IMR-90 (cell line): ENCODE measurements around the gene REV3L. TPM values are rescaled to one million over a fixed set of nuclear protein-coding genes. Genes with fewer than 3 reads are reported as not detected.

Experiments
- ATAC-seq: fragments of 200-7000 bp; cut with Tn5 transposase; 2 replicates; pipeline ENCODE4 v1.9.1; 2020; ENCODE audit warnings: low read depth, mild to moderate bottlenecking, moderate library complexity
- BruUV-seq: library from RNA; stranded (reverse); fragments of 400-500 nt; replicated peaks from 2 replicates; lab custom pipeline; 2021; lab: Mats Ljungman, UMichigan
- CTCF ChIA-PET: fragments of 300-600 bp; formaldehyde crosslinking; extraction: SDS; loops from one replicate; lab custom pipeline; 2021; ENCODE audit warnings: antibody characterized with exemption; lab: Yijun Ruan, JAX
- POLR2A ChIA-PET: fragments of 300-600 bp; sonication (Branson Sonifier 250); formaldehyde crosslinking; loops from one replicate; lab custom pipeline; 2022; ENCODE audit warnings: antibody characterized with exemption; ENCODE audit not compliant: unreplicated experiment; lab: Charles Lee
- DNase-seq: peaks from one replicate; pipeline ENCODE4 v3.0.0; 2013
- H2AFZ ChIP-seq: replicated peaks from 2 replicates; pipeline ENCODE3; 2013; ENCODE audit warnings: low read length, mild to moderate bottlenecking; ENCODE audit not compliant: poor library complexity
- H2AK5ac ChIP-seq: 2 replicates; pipeline ENCODE4 v1.6.1; 2013; ENCODE audit warnings: low read depth, low read length, inconsistent platforms
- H2AK9ac ChIP-seq: replicated peaks from 2 replicates; pipeline ENCODE3; 2013; ENCODE audit warnings: mild to moderate bottlenecking, low read depth, low read length, moderate library complexity; ENCODE audit not compliant: poor library complexity
- H2BK120ac ChIP-seq: 2 replicates; pipeline ENCODE4 v1.6.1; 2013; ENCODE audit warnings: low read depth, low read length, inconsistent platforms
- H2BK15ac ChIP-seq: 3 replicates; pipeline ENCODE4 v1.6.1; 2013; ENCODE audit warnings: low read depth, low read length, inconsistent platforms
- H2BK20ac ChIP-seq: 2 replicates; pipeline ENCODE4 v1.6.1; 2013; ENCODE audit warnings: low read depth, mild to moderate bottlenecking, inconsistent platforms, low read length, moderate library complexity
- H2BK5ac ChIP-seq: 2 replicates; pipeline ENCODE4 v1.6.1; 2013; ENCODE audit warnings: mild to moderate bottlenecking, low read depth, low read length, inconsistent platforms; ENCODE audit not compliant: poor library complexity, severe bottlenecking
- H3K14ac ChIP-seq: replicated peaks from 2 replicates; pipeline ENCODE4 v1.6.1; 2013; ENCODE audit warnings: low read depth, low read length, inconsistent platforms
- H3K18ac ChIP-seq: 2 replicates; pipeline ENCODE4 v1.6.1; 2013; ENCODE audit warnings: low read depth, low read length, control low read depth
- H3K23ac ChIP-seq: 2 replicates; pipeline ENCODE4 v1.6.1; 2013; ENCODE audit warnings: low read depth, low read length, inconsistent platforms
- H3K27ac ChIP-seq: 2 replicates; pipeline ENCODE4 v1.5.1; 2013; ENCODE audit warnings: mild to moderate bottlenecking, control low read depth, low read length; ENCODE audit not compliant: insufficient read depth
- H3K27me3 ChIP-seq: 2 replicates; pipeline ENCODE4 v1.6.1; 2013; ENCODE audit warnings: low read length; ENCODE audit not compliant: control insufficient read depth, insufficient read depth
- H3K36me3 ChIP-seq: 2 replicates; pipeline ENCODE4 v1.6.1; 2013; ENCODE audit warnings: low read length, mixed read lengths; ENCODE audit not compliant: control insufficient read depth, insufficient read depth
- H3K4ac ChIP-seq: 2 replicates; pipeline ENCODE4 v1.6.1; 2013; ENCODE audit warnings: low read depth, low read length, inconsistent platforms
- H3K4me1 ChIP-seq: 2 replicates; pipeline ENCODE4 v1.6.1; 2013; ENCODE audit warnings: low read length, mixed read lengths; ENCODE audit not compliant: control insufficient read depth, insufficient read depth
- H3K4me2 ChIP-seq: 2 replicates; pipeline ENCODE4 v1.6.1; 2013; ENCODE audit warnings: low read depth, mild to moderate bottlenecking, control low read depth, low read length, moderate library complexity
- H3K4me3 ChIP-seq: 2 replicates; pipeline ENCODE4 v1.5.1; 2013; ENCODE audit warnings: low read depth, mild to moderate bottlenecking, control low read depth, low read length, moderate library complexity; ENCODE audit not compliant: insufficient read depth
- H3K56ac ChIP-seq: 2 replicates; pipeline ENCODE4 v1.6.1; 2013; ENCODE audit warnings: low read length, inconsistent platforms; ENCODE audit not compliant: insufficient read depth; ENCODE audit errors: extremely low read depth
- H3K79me1 ChIP-seq, 2 experiments: 2 replicates each; pipeline ENCODE4 v1.6.1; 2013; ENCODE audit warnings: low read length in 2 of 2, inconsistent platforms in 1 of 2, low read depth in 1 of 2
- H3K9ac ChIP-seq: 2 replicates; pipeline ENCODE4 v1.6.1; 2013; ENCODE audit warnings: low read depth, low read length, control low read depth
- H3K9me1 ChIP-seq: 2 replicates; pipeline ENCODE4 v1.6.1; 2013; ENCODE audit warnings: low read length, inconsistent platforms; ENCODE audit not compliant: insufficient read depth
- H3K9me3 ChIP-seq: 2 replicates; pipeline ENCODE4 v1.6.1; 2013; ENCODE audit warnings: low read length; ENCODE audit not compliant: control insufficient read depth, insufficient read depth
- H4K20me1 ChIP-seq: 2 replicates; pipeline ENCODE4 v1.6.1; 2013; ENCODE audit warnings: low read length, inconsistent platforms; ENCODE audit not compliant: insufficient read depth
- H4K5ac ChIP-seq: 2 replicates; pipeline ENCODE4 v1.6.1; 2013; ENCODE audit warnings: mild to moderate bottlenecking, low read depth, low read length, control low read depth
- H4K8ac ChIP-seq, 2 experiments: 2 replicates each; pipeline ENCODE4 v1.6.1; 2013; ENCODE audit warnings: low read depth in 2 of 2, low read length in 2 of 2, control low read depth in 1 of 2, inconsistent platforms in 1 of 2
- H4K91ac ChIP-seq: 2 replicates; pipeline ENCODE4 v1.6.1; 2013; ENCODE audit warnings: low read depth, low read length, inconsistent platforms; ENCODE audit not compliant: insufficient read depth
- MXI1 ChIP-seq: IDR thresholded peaks from 2 replicates; pipeline ENCODE4 v1.6.1; 2012; ENCODE audit warnings: low read depth, mild to moderate bottlenecking, low read length, moderate library complexity, borderline replicate concordance
- WGBS, 2 experiments: methylation state at CpG; one replicate each; pipeline versions ENCODE4 v1.1.5 to v1.1.7; 2013; ENCODE audit warnings: missing lambda C conversion rate in 2 of 2; ENCODE audit not compliant: insufficient read length in 1 of 2; ENCODE audit errors: extremely low coverage in 2 of 2; 5-methylcytosine and 5-hydroxymethylcytosine counted together
- dilution Hi-C: fragments of 300-500 bp; cut with HindIII; formaldehyde crosslinking; loops from one replicate; pipeline ENCODE4 v1.14.3; 2018; ENCODE audit warnings: low sequenced_read_pairs; ENCODE audit not compliant: unreplicated experiment
- in situ Hi-C: fragments of 300-500 bp; cut with MboI; formaldehyde crosslinking; loops from 3 replicates; pipeline ENCODE4 v1.14.3; 2019; ENCODE audit warnings: low sequenced_read_pairs, inconsistent platforms, mixed read lengths
- intact Hi-C: fragments of 100-400 bp; cut with micrococcal nuclease; formaldehyde crosslinking; loops from 2 replicates; pipeline ENCODE4 v1.10.0; 2022
- polyA plus RNA-seq, 3 experiments: library from polyadenylated mRNA; depleted of rRNA; stranded (reverse); fragments of >200 nt; gene quantifications; 2 replicates each; pipeline ENCODE4 v1.2.3, GENCODE V29; 2012; ENCODE audit warnings: low replicate concordance in 1 of 3
- total RNA-seq: library from RNA; depleted of rRNA; stranded (reverse); fragments of >200 nt; gene quantifications from 2 replicates; pipeline ENCODE4 v1.2.3, GENCODE V29; 2012

Gene REV3L
- total and polyA plus RNA-seq, 2 of the 4 experiments (the other 2 are of a cell fraction): 7.4 to 15.4 TPM

DNA sequence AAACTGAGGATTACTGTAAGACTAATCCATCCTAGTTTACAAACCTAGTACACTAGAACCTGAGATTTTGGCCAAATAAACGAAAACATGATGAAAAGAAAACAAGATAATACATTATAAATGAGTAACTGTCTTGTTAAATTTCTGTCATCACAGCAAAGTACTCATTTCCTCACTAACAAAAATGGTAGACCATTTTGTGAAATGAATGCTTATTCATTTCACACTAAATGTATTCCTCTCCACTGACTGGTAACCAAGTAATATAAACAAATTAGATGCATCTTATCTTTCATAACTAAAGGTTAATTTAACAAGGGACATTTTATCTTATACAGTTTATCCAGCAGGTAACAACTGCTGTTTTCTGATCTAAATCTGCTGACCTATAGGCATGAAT lies 143.7 kb downstream of the REV3L start:
- no peak overlapping the region for H2BK15ac ChIP-seq
- no peak overlapping the region for H3K4me2 ChIP-seq
- no peaks in the 10 kb centered on the region for H3K9me3 ChIP-seq
- BruUV-seq: no TSS peak
- no peak overlapping the region for H3K14ac ChIP-seq
- H4K91ac ChIP-seq: no peak overlapping the region
- H2AK5ac ChIP-seq: no peak overlapping the region
- no CpG with 5 or more reads among the region's 1 CpG for WGBS, 2 experiments
- peaks cover 16% of the 10 kb centered on the region for H3K36me3 ChIP-seq
- H2BK20ac ChIP-seq: no peak overlapping the region
- no peaks in the 10 kb centered on the region for H3K27me3 ChIP-seq
- no peak overlapping the region for H2BK120ac ChIP-seq
- ATAC-seq (no peak), DNase-seq (no peak)
- H3K4me3 ChIP-seq: no peak overlapping the region
- peaks cover 0 to 2% of the 10 kb centered on the region in 2 experiments; a peak in 1 of 4 replicates for H3K79me1 ChIP-seq
- ChIA-PET POLR2A (no interaction called here), CTCF (no interaction called here)
- intact Hi-C loops: no loop called here
- H3K9me1 ChIP-seq: no peaks in the 10 kb centered on the region
- H3K9ac ChIP-seq: no peak overlapping the region
- dilution Hi-C loops: no loop called here
- H3K27ac ChIP-seq: no peak overlapping the region
- no peaks in the 10 kb centered on the region for H4K20me1 ChIP-seq
- no peak overlapping the region for H4K5ac ChIP-seq
- no peak overlapping the region for H3K18ac ChIP-seq
- no peak overlapping the region for H2AK9ac ChIP-seq
- in situ Hi-C loops: no loop called here
- H2AFZ ChIP-seq: no peak overlapping the region
- H4K8ac ChIP-seq: no peak overlapping the region
- no peak overlapping the region for H3K4ac ChIP-seq
- H2BK5ac ChIP-seq: no peak overlapping the region
- no peaks in the 10 kb centered on the region for H3K4me1 ChIP-seq
- H3K23ac ChIP-seq: no peak overlapping the region
- no peak for TF ChIP-seq MXI1
- no peak overlapping the region for H3K56ac ChIP-seq
